NCI-H128 (cell line): ENCODE data around the gene GPR183.

ENCODE experiments used
- DNase-seq: peaks from one replicate; lab custom pipeline; 2025; ENCODE audit not compliant: unreplicated experiment; lab: John Stamatoyannopoulos, UW

Gene GPR183

DNA sequence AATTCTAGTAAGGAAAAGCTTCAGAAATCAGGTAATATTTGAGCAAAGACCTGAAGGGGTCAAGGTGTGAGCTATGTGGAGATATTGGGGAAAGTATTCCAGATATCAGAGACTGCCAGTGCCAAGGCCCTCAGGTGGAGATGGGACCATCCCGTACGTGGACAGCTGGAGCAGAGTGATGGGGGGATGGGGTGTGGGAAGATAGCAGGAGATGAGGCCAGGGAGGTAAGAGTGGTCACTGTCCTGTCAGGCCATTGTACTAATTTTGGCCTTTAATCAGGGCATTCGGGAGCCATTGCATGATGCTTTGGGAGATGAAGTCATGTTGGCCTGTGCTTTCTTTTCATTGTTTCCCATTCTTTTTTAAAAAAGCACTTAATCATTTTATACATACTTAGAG lies 36.0 kb downstream of the GPR183 start:
- DNase-seq: no peak

GRCh38 chr13:99270518-99270917 lies 36.7 kb downstream of the GPR183 start:
- no peak for DNase-seq

GRCh38 chr13:99269627-99270241 lies 37.5 kb downstream of the GPR183 start:
- no peak for DNase-seq

- DNase-seq: no peak
These were observed 38.4 kb downstream of the GPR183 start for GRCh38 chr13:99268822-99269221.

DNA sequence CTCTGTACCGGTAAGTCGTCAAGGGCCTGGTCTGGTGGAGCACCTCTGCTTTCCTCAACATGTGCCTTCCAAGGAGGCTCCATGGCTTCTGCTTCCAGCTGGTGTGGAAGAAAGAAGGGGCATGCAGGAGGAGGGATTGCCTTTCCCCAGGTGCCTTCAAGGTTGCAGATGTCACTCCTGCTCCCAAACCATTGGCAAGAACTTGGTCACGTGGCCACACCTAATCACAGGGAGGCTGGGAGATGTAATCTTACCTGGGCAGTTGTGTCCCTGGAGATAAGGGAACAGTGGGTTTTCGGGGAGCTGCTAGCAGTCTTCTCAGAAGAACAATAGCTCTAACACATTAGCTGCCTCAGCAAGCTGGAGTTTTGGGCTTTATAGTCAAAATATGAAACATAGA lies 39.3 kb downstream of the GPR183 start:
- no peak for DNase-seq

DNA sequence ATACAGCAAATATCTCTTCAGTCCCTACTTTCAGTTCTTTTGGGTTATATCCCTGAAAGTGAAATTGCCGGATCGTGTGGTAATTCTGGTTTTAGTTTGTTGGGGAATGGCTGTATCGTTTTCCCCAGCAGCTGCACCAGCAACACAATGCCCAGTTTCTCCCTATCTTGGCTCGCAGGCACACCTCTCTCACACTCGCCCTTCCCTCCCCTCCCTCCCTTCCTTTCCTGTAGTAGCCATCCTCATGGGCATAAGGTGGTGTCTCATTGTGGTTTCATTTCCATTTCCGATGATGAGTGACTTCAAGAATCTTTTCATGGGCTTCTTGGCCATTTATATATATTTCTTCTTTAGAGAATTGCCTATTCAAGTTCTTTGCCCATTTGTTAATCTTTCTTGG lies 40.4 kb downstream of the GPR183 start:
- no peak for DNase-seq

- DNase-seq: no peak
These were observed 41.3 kb downstream of the GPR183 start for GRCh38 chr13:99265821-99266426.

DNA sequence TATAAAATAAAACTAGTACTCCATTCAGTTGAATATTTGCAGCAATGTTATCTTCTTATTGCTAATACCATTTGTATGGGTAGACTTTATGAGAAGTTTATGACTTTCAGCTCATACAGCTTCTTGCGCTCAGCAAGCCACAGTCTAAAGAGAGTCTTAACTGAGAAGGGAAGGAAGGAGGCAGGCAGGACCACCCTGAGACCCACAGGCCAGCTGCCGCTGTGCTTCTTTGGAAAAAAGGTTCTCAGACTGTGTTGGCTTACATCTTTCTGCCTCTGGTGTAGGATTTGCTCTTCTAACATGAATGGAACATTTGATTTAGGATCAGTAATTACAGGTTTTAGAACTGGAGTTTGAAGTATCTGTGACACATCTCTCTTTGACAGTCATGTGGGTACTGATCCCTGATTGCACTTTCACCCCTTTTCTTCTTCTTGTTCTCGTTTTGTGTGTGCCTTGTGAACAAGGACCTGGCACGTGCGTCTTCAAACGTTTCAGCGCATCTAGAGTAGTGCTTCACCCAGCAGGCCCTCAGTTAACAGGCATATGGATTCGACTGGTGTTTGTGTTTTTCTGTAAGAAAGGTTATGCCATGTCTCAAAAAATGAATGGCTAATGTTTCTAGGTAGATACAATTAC lies 41.9 kb downstream of the GPR183 start:
- no peak for DNase-seq

DNA sequence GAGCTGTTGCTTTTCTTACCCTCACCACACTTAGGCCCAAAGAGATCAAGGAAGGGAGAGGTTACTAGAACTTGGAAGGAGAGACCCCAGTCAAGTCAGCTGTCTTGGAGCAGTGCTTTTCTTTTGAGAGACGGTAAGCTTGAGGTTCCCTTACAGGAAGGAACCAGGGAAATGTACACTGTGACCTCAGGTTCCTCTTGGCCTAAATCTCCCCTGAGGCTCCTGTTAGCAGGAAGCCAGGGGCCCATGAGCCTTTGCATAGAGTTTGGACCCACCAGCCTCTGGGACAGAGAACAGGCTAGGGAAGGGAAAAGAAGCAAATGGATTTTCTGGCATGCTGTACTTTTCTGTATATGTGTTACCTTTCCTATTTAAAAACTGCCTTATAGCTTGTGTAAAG lies 43.1 kb downstream of the GPR183 start:
- no peak for DNase-seq

GRCh38 chr13:99263126-99263785 lies 43.9 kb downstream of the GPR183 start:
- DNase-seq: no peak

DNA sequence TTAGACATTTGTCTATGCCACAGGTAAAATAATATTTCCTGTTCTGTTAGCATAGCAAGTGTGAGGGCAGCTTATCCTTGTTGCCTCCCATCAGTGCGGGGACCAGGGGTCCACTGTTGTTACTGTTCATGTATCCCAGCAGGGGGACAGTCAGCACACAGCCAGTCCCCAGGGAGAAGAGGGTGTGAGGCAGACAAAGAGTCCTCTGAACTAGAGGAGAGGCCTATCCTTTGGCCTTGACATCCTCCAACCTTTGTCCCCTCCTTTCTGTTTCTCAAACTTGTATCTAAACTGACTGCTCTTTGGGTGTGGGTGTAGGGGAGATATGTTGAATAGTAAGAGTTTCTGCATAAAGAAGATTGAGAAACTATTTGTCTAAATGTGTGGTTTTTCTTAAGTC lies 46.1 kb downstream of the GPR183 start:
- DNase-seq: no peak

DNA sequence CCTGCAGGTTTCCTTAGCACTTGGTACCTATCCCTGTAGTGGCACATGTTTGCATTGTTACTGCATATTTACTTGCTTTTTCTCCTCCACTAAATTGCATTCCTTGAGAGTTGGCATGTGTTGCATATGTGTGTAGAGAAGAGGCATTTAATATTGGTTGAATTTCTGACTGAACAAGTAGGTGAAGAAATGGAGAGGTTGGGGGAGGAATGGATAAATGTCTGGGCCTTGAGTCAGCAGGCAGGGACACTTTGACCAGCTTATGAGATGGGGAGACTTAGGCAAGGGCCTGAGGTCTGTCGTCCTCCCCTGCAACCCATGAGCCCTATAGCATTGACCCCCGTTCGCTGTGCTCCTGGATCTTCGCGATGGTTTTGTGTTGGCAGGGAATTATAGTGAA lies 47.0 kb downstream of the GPR183 start:
- no peak for DNase-seq

GRCh38 chr13:99258946-99259345 lies 48.3 kb downstream of the GPR183 start:
- DNase-seq: no peak

DNA sequence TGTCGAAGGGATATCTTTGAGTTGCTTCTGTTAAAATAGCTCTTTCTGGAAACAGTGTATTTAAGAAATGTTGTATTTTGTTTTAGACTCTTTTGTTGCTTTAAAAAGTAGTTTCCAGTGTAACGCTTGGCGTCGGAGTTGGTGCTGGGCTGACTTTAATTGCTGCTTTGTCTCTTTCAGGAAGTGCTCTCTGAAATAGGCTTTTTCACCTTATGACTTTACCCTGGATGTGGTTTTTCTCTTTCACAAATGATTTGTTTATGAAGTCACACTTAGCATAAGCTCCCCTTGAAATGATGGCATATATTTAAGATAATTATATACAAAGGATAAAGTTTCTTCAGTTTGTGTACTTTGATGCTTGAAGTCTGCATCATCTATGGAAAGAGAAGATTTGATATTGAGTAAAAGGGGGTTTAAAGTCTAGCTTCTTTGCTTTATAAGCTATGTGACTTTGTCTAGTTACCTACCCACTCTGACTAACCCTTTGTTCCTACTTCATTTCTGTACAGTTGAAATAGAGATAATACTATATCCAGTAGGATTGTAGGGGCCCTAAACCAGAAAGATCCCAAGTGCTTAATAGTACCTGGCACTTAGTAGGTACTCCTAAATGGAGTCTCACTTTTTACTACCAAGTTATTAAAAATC lies 48.9 kb downstream of the GPR183 start, which contains the start of gene GPR18:
GPR18 (minus strand) TSS at position 170 of the 651 bp plus-strand sequence. CDS start 2,507 bp downstream, outside the sequence.
- no peak for DNase-seq

DNA sequence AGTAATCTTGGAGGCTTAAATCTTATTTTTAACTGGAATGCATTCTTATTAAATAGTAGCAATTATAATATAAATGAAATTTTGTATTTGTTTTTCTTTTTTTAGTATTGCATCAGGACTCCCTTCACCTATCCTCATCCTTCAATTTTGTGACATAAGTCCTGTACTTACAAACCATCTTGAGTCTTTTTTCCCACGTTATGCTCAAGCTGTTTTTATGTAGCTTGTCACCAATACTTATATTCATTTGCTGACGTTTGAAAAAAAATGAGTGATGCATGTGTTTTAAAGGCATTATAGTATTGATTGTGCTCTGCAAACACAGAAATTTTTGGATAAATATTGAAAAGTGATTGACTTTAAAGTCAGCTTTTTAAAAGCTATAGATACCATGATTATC lies 49.9 kb downstream of the GPR183 start:
- no peak for DNase-seq

GRCh38 chr13:99256709-99257108 lies 50.5 kb downstream of the GPR183 start:
- no peak for DNase-seq

GRCh38 chr13:99256283-99256682 lies 50.9 kb downstream of the GPR183 start:
- DNase-seq: no peak

GRCh38 chr13:99255271-99255670 lies 51.9 kb downstream of the GPR183 start:
- no peak for DNase-seq

DNA sequence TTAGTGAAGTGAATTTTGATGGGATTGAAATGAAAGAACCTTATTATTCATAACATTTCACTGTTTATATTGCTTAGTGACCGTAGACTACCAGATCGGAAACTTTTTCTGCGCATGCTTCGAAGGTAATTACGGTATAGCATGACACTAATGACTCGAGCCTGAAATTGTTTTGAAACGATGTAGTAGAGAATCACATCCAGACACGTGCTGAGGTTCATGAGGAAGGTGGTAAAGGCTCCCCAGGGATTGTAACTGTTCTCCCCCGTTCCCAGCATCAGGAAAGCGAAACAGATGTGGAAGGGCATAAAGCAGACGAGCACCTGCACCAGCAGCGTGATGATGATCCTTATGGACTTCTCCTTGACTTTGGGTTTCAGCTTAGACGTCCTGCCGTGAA lies 52.4 kb downstream of the GPR183 start:
- no peak for DNase-seq

- no peak for DNase-seq
These were observed 55.3 kb downstream of the GPR183 start for GRCh38 chr13:99251921-99252320.

- DNase-seq: no peak
These were observed 56.0 kb downstream of the GPR183 start for GRCh38 chr13:99250982-99251825.
